ENCODE data around the gene LILRB4.
"Not testable (repeated sequence)": the region's sequence is repeated elsewhere in the genome, so short reads cannot be mapped to it uniquely, and the experiment has no call there.

The LILRB4 gene

DNA sequence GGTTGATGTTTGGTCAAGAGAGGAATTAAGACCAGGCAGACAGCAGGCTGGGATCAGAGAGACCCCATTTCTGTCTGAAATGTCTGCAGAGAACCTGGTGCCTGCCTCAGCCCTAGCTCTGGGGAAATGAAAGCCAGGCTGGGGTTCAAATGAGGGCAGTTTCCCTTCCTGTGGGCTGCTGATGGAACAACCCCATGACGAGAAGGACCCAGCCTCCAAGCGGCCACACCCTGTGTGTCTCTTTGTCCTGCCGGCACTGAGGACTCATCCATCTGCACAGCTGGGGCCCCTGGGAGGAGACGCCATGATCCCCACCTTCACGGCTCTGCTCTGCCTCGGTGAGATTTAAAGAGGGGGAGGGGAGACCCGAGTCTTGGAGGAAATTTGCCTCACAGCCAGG, at the start of gene LILRB4:
TSS of gene LILRB4 (plus strand) at position 256 of the 400 bp plus-strand sequence. CDS start at position 305, 49 bp downstream.
- no peak for DNase-seq

DNA sequence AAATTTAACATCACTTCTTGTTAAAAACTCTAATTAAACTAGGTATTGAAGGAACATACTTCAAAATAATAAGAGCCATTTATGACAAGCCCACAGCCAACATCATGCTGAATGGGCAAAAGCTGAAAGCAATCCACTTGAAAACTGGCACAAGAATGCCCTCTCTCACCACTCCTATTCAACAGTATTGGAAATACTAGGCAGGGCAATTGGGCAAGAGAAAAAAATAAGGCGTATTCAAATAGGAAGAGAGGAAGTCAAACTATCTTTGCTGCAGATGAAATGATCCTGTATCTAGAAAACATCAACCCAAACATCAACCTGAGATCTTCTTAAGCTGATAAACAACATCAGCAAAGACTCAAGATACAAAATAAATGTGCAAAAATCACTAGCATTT, 48.1 kb upstream of the LILRB4 start:
- no peak for DNase-seq

DNA sequence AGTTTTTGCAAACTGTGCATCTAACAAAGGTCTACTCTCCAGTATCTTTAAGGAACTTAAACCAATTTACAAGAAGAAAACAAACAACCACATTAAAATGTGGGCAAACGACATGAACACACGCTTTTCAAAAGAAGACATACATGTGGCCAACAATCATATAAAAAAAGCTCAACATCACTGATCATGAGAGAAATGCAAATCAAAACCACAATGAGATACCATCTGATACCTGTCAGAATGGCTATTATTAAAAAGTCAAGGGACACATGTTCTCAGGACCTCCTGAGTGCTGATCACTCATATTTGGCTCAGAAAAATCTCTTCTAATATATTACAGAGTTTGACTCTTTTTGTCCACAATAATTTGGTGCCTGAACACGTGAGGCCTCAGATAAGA, 46.7 kb upstream of the LILRB4 start:
- no peak for DNase-seq

DNA sequence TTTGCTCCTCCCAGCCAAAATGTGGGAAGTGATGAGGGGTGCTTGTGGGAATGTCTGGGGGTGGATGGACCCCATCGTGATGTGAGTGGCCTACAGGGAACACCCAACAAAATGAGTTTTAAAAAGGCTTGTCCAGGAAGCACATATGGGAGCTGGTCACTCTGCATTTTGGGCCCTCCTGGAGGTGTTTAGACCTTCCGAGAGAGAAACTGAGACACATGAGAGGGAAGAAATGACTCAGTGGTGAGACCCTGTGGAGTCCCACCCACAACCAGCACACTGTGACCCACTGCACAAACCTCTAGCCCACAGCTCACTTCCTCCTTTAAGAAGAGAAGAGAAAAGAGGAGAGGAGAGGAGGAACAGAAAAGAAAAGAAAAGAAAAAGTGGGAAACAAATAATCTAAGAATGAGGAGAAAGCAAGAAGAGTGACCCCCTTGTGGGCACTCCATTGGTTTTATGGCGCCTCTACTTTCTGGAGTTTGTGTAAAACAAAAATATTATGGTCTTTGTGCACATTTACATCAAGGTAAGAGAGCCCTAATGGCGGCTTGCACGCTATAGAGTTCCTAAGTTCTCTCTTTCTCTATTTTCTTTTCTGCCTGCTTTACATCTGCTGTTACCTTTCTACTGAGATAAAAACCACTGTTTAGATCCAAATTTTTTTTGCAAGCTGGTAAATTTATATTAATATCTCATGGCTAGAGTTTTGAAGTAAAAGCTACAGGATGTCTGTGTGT, 45.8 kb upstream of the LILRB4 start:
- DNase-seq: no peak

DNA sequence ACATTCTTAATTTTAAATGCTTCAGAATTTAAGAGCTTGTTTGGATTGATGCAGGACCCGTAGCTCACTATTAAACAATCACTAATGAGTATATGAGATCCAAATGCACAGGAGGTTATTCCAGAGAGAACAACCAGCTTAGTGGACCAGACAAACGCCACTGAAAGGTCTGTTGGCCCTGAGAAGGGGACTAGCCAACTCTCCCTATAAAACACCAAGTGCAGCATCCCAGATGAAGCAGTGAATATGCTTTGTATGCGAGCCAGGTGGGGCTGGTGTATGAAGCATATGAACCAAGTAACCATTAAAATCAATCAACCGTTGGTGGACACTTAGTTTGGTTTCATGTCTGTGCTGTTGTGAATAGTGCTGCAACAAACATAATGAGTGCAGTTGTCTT, 42.3 kb upstream of the LILRB4 start:
- DNase-seq: no peak

DNA sequence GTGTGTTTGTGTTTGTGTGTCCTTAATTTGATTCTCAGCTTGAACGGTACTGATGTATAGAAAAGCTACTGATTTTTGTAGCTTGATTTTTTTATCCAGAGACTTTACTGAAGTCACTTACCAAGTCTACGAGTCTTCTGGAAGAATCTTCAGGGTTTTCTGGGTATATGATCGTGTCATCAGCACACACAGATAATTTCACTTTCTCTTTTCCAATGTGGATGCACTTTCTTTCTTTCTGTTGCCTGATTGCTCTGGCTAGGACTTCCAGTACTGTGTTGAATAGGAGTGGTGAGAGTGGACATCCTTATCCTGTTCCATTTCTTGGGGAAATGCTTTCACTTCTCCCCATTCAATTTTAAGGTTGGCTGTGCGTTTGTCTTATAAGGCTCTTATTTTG, 40.4 kb upstream of the LILRB4 start:
- DNase-seq: no peak

DNA sequence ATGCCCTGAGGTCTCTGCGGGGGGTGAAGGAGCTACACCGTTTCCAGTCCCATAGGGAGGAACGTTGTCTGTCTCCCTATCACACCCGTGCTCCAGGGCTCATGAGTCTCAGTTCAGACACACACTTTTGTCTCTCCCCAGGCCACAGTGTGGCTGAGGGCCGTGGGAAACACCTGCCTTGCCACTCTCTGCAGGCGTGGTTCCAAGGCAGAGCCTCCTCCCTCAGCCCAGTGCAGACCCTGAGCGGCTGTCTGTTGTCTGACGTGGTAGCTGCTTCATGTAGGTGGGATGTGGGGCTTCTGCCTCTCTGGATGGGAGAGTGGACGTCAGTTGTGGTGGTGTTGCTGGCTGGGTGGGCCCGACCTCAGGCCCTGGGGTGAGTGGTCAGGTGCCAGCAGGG, 38.6 kb upstream of the LILRB4 start:
- DNase-seq: not testable (repeated sequence)

DNA sequence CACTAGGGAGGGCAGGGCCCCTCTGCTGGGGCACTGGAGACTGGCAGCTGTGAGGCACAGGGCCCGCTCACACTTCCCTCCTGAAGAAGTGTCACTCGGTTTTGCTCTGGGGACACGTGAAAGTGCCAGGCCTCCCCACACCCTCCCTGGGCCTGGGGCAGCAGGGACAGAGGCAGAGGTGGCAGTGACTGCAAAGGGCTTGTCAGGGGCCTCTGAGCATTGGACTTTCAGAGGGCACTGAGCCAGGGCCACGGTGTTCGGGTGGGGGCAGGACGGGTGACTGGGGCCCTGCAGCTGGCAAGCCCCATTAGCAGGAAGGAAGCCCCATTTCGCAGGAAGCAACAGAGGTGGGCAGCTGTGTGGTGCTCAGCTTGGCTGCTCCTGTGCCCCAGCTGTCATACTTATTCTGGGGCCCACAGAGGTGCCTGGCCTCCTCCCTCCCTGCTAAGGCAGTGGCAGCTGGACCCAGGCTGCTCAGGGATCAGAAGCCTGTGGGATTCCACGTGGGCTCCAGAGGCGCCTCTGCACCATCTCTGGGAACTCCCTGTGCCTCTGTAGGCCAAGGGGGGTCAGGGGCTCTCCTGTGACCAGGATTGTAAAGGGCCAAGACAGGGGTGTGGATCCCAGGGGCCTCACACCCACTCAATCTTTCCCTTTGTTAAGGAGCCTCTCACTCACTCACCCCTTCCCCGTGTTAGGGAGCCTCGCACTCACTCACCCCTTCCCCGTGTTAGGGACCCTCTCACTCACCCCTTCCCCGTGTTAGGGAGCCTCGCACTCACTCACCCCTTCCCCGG, 37.7 kb upstream of the LILRB4 start:
- DNase-seq: not testable (repeated sequence)

DNA sequence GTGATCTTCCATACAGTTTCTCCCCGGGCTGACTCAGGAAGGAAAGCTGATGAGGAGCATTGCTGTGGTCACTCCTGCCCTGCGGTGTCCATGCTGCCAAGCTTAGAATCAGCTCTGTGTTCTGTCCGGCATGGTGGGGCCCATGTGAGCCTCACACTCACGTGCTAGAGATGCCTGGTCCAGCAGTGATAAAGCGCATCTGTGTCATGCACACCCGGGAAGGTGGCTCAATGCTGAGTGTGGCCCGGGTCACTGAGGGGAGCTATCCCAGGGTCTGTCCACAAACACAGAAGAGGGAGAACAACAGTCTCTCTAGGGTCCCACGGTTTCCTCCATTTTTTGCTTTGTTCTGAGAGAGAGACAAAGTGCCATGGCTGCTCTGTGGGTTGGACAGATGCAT, 36.0 kb upstream of the LILRB4 start:
- no peak for DNase-seq

DNA sequence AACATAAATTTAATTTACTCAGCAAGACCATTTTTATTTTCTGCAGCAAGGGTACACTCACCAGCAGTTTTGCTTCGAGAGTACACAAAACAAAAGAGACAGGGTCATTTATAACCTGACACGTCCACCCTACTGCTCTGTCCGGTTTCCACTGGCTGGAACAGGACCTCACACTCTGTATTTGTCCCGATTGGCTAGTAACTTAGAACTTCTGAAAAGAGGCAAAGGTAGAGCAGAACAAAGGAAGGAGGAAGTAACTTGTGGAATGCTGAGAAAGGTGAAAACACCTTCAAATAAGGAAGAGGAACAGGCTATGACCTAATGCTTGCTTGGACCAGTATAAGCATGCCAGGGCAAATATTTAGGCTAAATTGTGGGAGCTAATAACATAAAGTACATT, 34.9 kb upstream of the LILRB4 start:
- DNase-seq: not testable (repeated sequence)

DNA sequence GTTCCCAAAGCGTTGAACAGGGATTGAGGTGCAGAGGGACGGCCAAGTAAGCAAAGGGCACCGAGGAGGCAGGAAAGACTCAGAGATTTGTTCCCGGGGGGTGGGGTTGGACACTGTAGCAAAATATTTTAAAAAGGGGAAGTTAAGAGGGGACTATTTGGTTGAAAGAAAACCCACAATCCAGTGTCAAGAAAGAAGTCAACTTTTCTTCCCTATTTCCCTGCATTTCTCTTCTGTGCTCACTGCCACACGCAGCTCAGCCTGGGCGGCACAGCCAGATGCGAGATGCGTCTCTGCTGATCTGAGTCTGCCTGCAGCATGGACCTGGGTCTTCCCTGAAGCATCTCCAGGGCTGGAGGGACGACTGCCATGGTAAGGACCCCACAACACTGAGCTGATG, 32.5 kb upstream of the LILRB4 start, which contains the start of gene LILRB1:
TSS of gene LILRB1 (plus strand) at position 223 of the 400 bp plus-strand sequence. CDS start 590 bp downstream, outside the sequence.
- not testable (repeated sequence) for DNase-seq

DNA sequence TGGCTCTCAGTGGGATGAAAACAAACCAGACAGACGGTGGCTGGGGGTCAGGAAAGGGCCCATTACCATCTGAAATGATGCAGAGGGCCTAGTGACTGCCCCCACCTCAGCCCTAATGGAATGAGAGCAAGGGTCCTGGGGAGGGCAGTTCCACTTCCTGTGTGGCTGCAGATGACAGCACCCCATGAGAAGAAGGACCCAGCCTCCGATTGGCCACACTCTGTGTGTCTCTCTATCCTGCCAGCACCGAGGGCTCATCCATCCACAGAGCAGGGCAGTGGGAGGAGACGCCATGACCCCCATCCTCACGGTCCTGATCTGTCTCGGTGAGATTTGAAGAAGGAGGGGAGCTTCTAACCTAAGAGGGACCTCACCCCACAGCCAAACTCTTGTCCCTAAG, 32.0 kb upstream of the LILRB4 start:
- no peak for DNase-seq

DNA sequence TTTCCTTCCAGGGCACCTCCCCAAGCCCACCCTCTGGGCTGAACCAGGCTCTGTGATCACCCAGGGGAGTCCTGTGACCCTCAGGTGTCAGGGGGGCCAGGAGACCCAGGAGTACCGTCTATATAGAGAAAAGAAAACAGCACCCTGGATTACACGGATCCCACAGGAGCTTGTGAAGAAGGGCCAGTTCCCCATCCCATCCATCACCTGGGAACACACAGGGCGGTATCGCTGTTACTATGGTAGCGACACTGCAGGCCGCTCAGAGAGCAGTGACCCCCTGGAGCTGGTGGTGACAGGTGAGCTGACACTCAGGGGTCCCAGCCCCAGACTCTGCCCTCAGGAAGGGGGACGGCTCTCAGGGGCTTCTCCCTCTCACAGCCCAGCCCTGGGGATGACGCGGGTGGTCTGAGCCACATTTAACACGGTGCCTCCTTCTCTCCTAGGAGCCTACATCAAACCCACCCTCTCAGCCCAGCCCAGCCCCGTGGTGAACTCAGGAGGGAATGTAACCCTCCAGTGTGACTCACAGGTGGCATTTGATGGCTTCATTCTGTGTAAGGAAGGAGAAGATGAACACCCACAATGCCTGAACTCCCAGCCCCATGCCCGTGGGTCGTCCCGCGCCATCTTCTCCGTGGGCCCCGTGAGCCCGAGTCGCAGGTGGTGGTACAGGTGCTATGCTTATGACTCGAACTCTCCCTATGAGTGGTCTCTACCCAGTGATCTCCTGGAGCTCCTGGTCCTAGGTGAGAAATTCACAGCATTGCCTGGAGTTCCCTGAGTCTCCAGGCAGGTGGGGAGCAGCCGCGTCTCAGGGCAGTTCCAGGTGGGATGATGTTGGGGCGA, 31.1 kb upstream of the LILRB4 start:
- DNase-seq: not testable (repeated sequence)

DNA sequence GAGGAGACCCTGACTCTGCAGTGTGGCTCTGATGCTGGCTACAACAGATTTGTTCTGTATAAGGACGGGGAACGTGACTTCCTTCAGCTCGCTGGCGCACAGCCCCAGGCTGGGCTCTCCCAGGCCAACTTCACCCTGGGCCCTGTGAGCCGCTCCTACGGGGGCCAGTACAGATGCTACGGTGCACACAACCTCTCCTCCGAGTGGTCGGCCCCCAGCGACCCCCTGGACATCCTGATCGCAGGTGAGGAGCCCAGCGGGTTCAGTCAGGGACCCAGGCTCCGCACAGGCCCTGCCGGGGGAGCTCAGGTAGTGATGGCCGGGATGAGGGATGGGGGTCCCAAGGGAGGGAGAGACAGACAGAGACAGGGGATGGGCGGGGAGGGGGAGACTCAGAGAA, 30.3 kb upstream of the LILRB4 start:
- DNase-seq: not testable (repeated sequence)

DNA sequence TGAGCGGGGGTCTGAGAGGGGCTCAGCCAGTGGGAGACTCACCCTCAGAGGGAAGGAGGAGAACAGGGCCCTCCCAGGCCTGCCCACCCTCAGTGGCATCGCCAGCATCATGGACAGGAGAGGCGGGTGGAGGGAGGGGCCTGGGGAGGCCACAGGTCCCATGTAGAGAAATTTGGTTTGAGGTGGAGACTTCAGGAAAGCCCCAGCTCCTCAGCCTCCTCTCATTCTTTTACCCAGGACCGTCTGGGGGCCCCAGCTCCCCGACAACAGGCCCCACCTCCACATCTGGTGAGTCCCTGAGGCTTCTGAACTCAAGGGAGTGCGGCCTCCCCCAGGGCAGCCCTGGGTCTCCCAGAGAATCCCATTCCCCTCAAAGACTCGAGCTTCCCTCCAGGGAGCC, 29.4 kb upstream of the LILRB4 start:
- DNase-seq: no peak

DNA sequence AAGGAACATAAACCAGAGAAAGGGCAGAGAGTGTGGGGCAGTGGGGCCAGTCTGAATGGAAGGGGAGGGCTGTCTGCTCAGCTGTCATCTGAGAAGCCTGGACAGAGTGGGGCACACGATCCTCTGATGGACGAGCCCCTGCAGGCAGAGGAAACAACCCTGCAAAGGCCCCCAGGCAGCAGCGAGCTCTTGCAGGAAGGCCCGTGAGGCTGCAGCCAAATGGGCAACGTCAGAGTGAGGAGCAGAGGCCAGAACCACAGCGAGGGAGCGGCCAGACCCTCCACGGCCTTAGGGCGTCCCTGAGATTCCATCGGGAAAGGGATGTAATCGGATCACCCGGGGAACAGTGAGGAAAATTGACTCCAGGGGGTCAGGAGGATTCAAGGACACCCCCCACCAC, 26.7 kb upstream of the LILRB4 start:
- DNase-seq: not testable (repeated sequence)

DNA sequence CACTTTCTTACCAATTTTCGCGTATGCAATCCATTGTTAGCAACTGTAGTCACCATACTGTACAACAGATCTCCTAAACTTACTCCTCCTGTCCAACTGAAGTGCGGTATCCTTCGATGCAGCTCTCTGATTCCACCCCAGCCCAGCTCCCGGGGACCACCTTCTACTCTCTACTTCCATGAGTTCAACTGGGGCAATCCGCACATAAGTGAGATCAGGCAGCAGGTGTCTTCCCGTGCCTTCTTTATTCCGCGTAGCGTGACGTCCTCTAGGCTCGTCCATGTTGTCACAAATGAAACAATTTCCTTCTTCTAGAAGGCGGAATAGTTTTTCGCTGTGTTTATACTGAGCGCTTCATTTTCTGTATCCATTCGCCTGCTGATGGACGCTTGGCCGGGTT, 24.1 kb upstream of the LILRB4 start:
- no peak for DNase-seq

DNA sequence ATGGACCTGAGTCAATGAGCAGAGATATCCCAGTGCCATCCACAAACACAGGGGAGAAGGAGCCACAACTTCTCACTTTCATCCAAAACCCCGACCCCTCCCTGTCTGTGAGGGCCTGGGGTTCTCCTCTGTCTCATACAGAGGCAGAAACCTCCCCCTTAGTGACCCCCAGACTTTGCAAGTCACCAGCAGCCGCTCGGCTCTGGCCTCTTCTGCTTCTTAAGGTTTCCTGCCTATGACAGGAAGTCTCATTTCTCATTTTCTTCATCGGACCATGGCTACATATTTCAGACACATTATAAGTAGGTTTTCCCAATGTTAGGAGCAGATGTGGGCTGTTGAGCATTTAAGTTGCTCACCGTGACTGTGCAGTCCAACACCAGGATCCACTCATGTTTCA, 19.8 kb upstream of the LILRB4 start:
- DNase-seq: not testable (repeated sequence)

DNA sequence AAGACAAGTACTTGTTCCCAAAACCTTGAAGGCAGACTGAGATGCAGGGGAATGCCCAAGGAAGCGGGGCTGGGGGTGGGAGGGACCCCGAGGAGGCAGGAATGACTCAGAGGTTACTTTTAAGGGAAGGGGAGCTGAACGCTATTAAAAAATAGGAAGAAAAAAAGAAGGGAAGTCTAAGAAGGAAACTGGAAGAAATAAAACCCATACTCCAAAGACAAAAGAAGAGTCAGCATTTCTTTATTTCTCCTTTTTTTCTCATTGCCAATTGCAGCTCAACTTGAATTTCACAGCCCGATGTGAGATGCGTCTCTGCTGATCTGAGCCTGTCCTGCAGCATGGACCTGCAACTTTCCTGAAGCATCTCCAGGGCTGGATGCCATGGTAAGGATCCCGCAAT, 19.2 kb upstream of the LILRB4 start:
- DNase-seq: not testable (repeated sequence)

DNA sequence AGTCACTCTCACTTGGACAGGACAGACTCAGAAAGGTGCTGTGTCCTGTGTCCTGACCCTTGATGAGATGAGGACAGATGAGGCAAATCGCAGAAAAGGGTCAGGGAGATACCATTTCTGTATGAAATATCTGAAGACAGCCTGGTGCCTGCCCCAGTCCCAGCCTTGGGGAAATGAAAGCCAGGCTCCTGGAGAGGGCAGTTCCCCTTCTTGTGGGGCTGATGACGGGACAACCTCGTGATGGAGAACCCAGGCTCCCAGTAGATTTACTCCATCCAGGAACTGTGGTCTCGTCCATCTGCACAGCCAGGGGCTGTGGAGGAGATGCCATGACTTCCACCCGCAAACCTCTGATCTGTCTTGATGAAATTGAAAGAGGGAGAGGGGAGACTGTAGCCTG, 18.7 kb upstream of the LILRB4 start:
- DNase-seq: no peak

DNA sequence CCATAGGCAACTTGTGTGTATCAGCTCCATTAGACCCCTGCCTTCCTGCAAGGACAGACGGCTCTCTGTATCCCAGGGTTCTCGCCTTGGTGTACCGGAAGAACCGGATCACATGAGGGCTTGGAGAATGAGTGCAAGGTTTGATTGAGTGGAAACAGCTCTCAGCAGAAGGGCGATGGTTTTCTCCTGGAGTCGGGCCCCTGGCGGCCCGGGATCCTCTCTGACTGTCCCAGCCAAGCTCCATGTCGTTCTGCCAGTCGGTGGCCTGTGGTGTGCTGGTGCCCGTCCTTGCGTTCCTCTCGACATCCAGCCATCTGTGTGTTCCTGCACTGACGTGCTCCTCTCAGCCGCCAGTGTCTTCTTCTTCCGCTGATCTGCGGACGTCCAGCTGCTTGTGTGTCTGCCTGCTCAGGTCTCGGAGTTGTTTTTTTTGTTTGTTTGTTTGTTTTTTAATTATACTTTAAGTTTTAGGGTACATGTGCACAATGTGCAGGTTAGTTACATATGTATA, 16.4 kb upstream of the LILRB4 start:
- no peak for DNase-seq

DNA sequence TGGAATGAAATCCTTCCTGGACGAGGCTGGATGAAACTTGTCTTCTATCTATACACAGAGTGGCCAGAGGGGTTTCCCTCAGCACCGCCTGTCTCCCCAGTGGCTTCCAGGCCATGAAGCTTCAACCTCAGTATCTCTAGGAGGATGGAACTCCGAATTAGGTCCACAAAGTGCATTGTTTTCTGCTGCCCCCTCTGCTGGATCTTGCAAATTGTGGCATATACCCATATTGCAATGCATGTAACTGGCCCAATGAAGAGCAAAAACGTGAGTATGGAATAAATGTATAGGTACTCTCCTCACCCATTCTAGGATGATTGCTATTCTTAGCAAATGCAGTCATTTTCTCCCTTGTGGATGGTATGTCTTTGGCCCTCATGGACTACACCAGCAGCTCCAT, 14.7 kb upstream of the LILRB4 start:
- no peak for DNase-seq

DNA sequence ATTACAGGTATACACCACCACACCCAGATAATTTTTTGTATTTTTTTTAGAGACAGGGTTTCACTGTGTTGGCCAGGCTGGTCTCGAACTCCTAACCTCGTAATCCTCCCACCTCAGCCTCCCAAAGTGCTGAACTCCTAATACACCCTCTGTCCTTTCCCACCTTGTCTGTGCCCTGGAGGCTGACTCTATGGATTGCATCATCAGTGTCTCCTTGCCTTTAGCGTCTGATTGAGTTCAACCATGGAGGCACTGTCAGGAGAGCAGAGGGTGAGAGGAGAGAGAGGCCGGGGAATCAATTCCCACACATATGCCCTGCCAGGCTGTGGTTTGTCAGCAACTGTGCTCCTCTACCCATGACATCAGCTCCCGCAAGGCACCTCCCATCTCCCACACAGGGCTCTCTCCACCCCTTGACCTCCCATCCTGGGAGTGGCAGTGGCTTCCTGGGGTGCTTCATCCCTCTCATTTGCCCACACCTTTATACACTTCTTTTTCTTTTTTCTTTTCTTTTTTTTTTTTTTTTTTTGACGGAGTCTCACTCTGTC, 12.6 kb upstream of the LILRB4 start:
- DNase-seq: no peak

Data from DMS79 (cell line).